Skeletal muscle tissue (tissue), 4 donors: ENCODE data around the gene FBRSL1. TPM values are rescaled to one million over a fixed set of nuclear protein-coding genes. Genes with fewer than 3 reads are reported as not detected.

Experiments
- H3K27ac ChIP-seq: one replicate; pipeline ENCODE4 v1.7.0; 2013; ENCODE audit warnings: mild to moderate bottlenecking, low read depth, low read length, inconsistent platforms
- H3K27me3 ChIP-seq, 3 donors: one replicate each; pipeline ENCODE4 v1.7.0; 2013; ENCODE audit warnings: low read length in 3 of 3; ENCODE audit not compliant: control insufficient read depth in 3 of 3, insufficient read depth in 3 of 3
- H3K36me3 ChIP-seq, 3 donors: one replicate each; pipeline ENCODE4 v1.7.0; 2013; ENCODE audit warnings: low read length in 3 of 3; ENCODE audit not compliant: control insufficient read depth in 3 of 3, insufficient read depth in 3 of 3
- H3K4me1 ChIP-seq, 3 donors: one replicate each; pipeline ENCODE4 v1.7.0; 2013; ENCODE audit warnings: low read length in 3 of 3, mild to moderate bottlenecking in 3 of 3; ENCODE audit not compliant: control insufficient read depth in 3 of 3, insufficient read depth in 3 of 3
- H3K4me3 ChIP-seq, 3 donors: one replicate each; pipeline ENCODE4 v1.7.0; 2013; ENCODE audit warnings: low read length in 3 of 3
- H3K9ac ChIP-seq, 3 donors: one replicate each; pipeline ENCODE4 v1.7.0; 2013; ENCODE audit warnings: low read length in 3 of 3, mild to moderate bottlenecking in 3 of 3, moderate library complexity in 2 of 3, low read depth in 1 of 3
- H3K9me3 ChIP-seq, 3 donors: one replicate each; pipeline ENCODE4 v1.7.0; 2013; ENCODE audit warnings: low read length in 3 of 3; ENCODE audit not compliant: control insufficient read depth in 3 of 3
- total RNA-seq: library from RNA; depleted of rRNA; stranded (reverse); fragments of >200 nt; gene quantifications from one replicate; pipeline ENCODE4 v1.2.3, GENCODE V29; 2014
- donor health status: Osteomylitis.

The FBRSL1 gene
- total RNA-seq, 1 donor from 2014 or later, result 6.8 TPM

- Histone ChIP-seq H3K9ac (peak overlapping the region in 1 of 3 donors; percentile 82), H3K4me1 (peaks cover 39 to 57% (median 50%) of the 10 kb centered on the region in 3 donors), H3K27me3 (no peaks in the 10 kb centered on the region), H3K27ac (peak overlapping the region; percentile 81), H3K36me3 (peaks cover 2 to 9% (median 8%) of the 10 kb centered on the region in 3 donors), H3K9me3 (no peaks in the 10 kb centered on the region), H3K4me3 (peak overlapping the region in 1 of 3 donors; percentile 59)
Observed at GRCh38 chr12:132507656-132508490, 17.9 kb downstream of the FBRSL1 start.

GRCh38 chr12:132508491-132508740 lies 18.5 kb downstream of the FBRSL1 start:
- peaks cover 34 to 57% (median 47%) of the 10 kb centered on the region in 3 donors for H3K4me1 ChIP-seq
- H3K4me3 ChIP-seq, result no peak overlapping the region
- H3K9me3 ChIP-seq, result no peaks in the 10 kb centered on the region
- no peaks in the 10 kb centered on the region for H3K27me3 ChIP-seq
- no peak overlapping the region for H3K9ac ChIP-seq
- H3K27ac ChIP-seq, result no peak overlapping the region
- H3K36me3 ChIP-seq, result peaks cover 2 to 9% (median 8%) of the 10 kb centered on the region in 3 donors

GRCh38 chr12:132508860-132509732 lies 19.1 kb downstream of the FBRSL1 start:
- no peak overlapping the region for H3K4me3 ChIP-seq
- H3K36me3 ChIP-seq, result peaks cover 2 to 9% (median 8%) of the 10 kb centered on the region in 3 donors
- no peaks in the 10 kb centered on the region for H3K27me3 ChIP-seq
- no peak overlapping the region for H3K9ac ChIP-seq
- H3K4me1 ChIP-seq, result peaks cover 33 to 52% (median 40%) of the 10 kb centered on the region in 3 donors
- H3K9me3 ChIP-seq, result no peaks in the 10 kb centered on the region
- no peak overlapping the region for H3K27ac ChIP-seq

GRCh38 chr12:132510111-132510724 lies 20.3 kb downstream of the FBRSL1 start:
- Histone ChIP-seq H3K36me3 (peaks cover 6 to 13% (median 8%) of the 10 kb centered on the region in 3 donors), H3K4me1 (peaks cover 23 to 40% (median 30%) of the 10 kb centered on the region in 3 donors), H3K9ac (no peak overlapping the region), H3K27ac (no peak overlapping the region), H3K27me3 (no peaks in the 10 kb centered on the region), H3K4me3 (no peak overlapping the region), H3K9me3 (no peaks in the 10 kb centered on the region)

GRCh38 chr12:132510746-132511477 lies 21.0 kb downstream of the FBRSL1 start:
- Histone ChIP-seq H3K27me3 (no peaks in the 10 kb centered on the region), H3K9ac (no peak overlapping the region), H3K4me1 (peaks cover 16 to 34% (median 23%) of the 10 kb centered on the region in 3 donors), H3K27ac (no peak overlapping the region), H3K9me3 (no peaks in the 10 kb centered on the region), H3K36me3 (peaks cover 6 to 13% (median 8%) of the 10 kb centered on the region in 3 donors), H3K4me3 (no peak overlapping the region)

- Histone ChIP-seq H3K9ac (no peak overlapping the region), H3K9me3 (no peaks in the 10 kb centered on the region), H3K27me3 (no peaks in the 10 kb centered on the region), H3K36me3 (peaks cover 6 to 13% (median 8%) of the 10 kb centered on the region in 3 donors), H3K4me1 (peaks cover 8 to 26% (median 16%) of the 10 kb centered on the region in 3 donors), H3K27ac (no peak overlapping the region), H3K4me3 (no peak overlapping the region)
Observed at GRCh38 chr12:132511516-132512196, 21.7 kb downstream of the FBRSL1 start.

- H3K27me3 ChIP-seq, result no peaks in the 10 kb centered on the region
- no peak overlapping the region for H3K4me3 ChIP-seq
- peak overlapping the region in 1 of 3 donors; percentile 25 for H3K9ac ChIP-seq
- H3K27ac ChIP-seq, result no peak overlapping the region
- H3K9me3 ChIP-seq, result no peaks in the 10 kb centered on the region
- H3K4me1 ChIP-seq, result peaks cover 1 to 18% (median 8%) of the 10 kb centered on the region in 3 donors
- H3K36me3 ChIP-seq, result peaks cover 6 to 13% (median 8%) of the 10 kb centered on the region in 3 donors
Observed at GRCh38 chr12:132512197-132513069, 22.5 kb downstream of the FBRSL1 start.

GRCh38 chr12:132513070-132513398 lies 23.1 kb downstream of the FBRSL1 start:
- no peaks in the 10 kb centered on the region for H3K9me3 ChIP-seq
- no peaks in the 10 kb centered on the region for H3K27me3 ChIP-seq
- H3K9ac ChIP-seq, result peak overlapping the region in 1 of 3 donors; percentile 25
- H3K4me1 ChIP-seq, result peaks cover 0 to 16% (median 6%) of the 10 kb centered on the region in 3 donors
- no peak overlapping the region for H3K27ac ChIP-seq
- H3K4me3 ChIP-seq, result no peak overlapping the region
- peaks cover 6 to 14% (median 11%) of the 10 kb centered on the region in 3 donors for H3K36me3 ChIP-seq
